ENCODE results near the gene GLS.

Gene GLS

GRCh38 chr2:190887089-190887488 is 6.5 kb downstream of the GLS start:
- no peak for DNase-seq (ENCODE audit: low spot score)

GRCh38 chr2:190888449-190888848 is 7.8 kb downstream of the GLS start:
- no peak for DNase-seq (ENCODE audit: low spot score)

GRCh38 chr2:190889175-190889943 is 8.7 kb downstream of the GLS start:
- no peak for DNase-seq (ENCODE audit: low spot score)

- no peak for DNase-seq (ENCODE audit: low spot score)
Observed at GRCh38 chr2:190891372-190891771, 10.8 kb downstream of the GLS start.

- no peak for DNase-seq (ENCODE audit: low spot score)
Observed at GRCh38 chr2:190891889-190892288, 11.3 kb downstream of the GLS start.

- DNase-seq (ENCODE audit: low spot score): no peak
Observed at GRCh38 chr2:190893157-190893556, 12.5 kb downstream of the GLS start.

- no peak for DNase-seq (ENCODE audit: low spot score)
Observed at GRCh38 chr2:190896477-190896876, 15.9 kb downstream of the GLS start.

- DNase-seq (ENCODE audit: low spot score): no peak
Observed at GRCh38 chr2:190903693-190904450, 23.3 kb downstream of the GLS start.

GRCh38 chr2:190904640-190905261 is 24.1 kb downstream of the GLS start:
- no peak for DNase-seq (ENCODE audit: low spot score)

GRCh38 chr2:190908532-190908931 is 27.9 kb downstream of the GLS start:
- no peak for DNase-seq (ENCODE audit: low spot score)

GRCh38 chr2:190909680-190910079 is 29.1 kb downstream of the GLS start:
- DNase-seq (ENCODE audit: low spot score): no peak

- no peak for DNase-seq (ENCODE audit: low spot score)
Observed at GRCh38 chr2:190910341-190911136, 29.9 kb downstream of the GLS start.

- no peak for DNase-seq (ENCODE audit: low spot score)
Observed at GRCh38 chr2:190911813-190912212, 31.2 kb downstream of the GLS start.

- no peak for DNase-seq (ENCODE audit: low spot score)
Observed at GRCh38 chr2:190912726-190913125, 32.1 kb downstream of the GLS start.

- DNase-seq (ENCODE audit: low spot score): no peak
Observed at GRCh38 chr2:190913725-190914124, 33.1 kb downstream of the GLS start.

- DNase-seq (ENCODE audit: low spot score): no peak
Observed at GRCh38 chr2:190916829-190917228, 36.2 kb downstream of the GLS start.

- DNase-seq (ENCODE audit: low spot score): no peak
Observed at GRCh38 chr2:190920085-190920484, 39.5 kb downstream of the GLS start.

- DNase-seq (ENCODE audit: low spot score): no peak
Observed at GRCh38 chr2:190922376-190922775, 41.8 kb downstream of the GLS start.

GRCh38 chr2:190927301-190927700 is 46.7 kb downstream of the GLS start:
- no peak for DNase-seq (ENCODE audit: low spot score)

- DNase-seq (ENCODE audit: low spot score): no peak
Observed at GRCh38 chr2:190929919-190930318, 49.3 kb downstream of the GLS start.

- DNase-seq (ENCODE audit: low spot score): no peak
Observed at GRCh38 chr2:190930411-190930810, 49.8 kb downstream of the GLS start.

- DNase-seq (ENCODE audit: low spot score): no peak
Observed at GRCh38 chr2:190932514-190932913, 51.9 kb downstream of the GLS start.
